HepG2 (cell line): ENCODE results near the gene NDC1. TPM values are rescaled to one million over a fixed set of nuclear protein-coding genes. Genes with fewer than 3 reads are reported as not detected.

Experiments used
- ATAC-seq: fragments of 200-7000 bp; cut with Tn5 transposase; 3 replicates; pipeline ENCODE4 v1.9.1; 2020; ENCODE audit warnings: mild to moderate bottlenecking, moderate library complexity
- BruUV-seq: library from RNA; stranded (reverse); fragments of 400-500 nt; replicated peaks from 2 replicates; lab custom pipeline; 2021; lab: Mats Ljungman, UMichigan
- CTCF ChIA-PET: fragments of 300-600 bp; formaldehyde crosslinking; extraction: SDS; loops from one replicate; lab custom pipeline; 2021; ENCODE audit warnings: low total read pairs, inconsistent platforms, low intra/inter-chr PET ratio; lab: Yijun Ruan, JAX
- POLR2A ChIA-PET: fragments of 350-600 bp; sonication (Branson Sonifier 250); formaldehyde crosslinking; loops from one replicate; lab custom pipeline; 2020; ENCODE audit warnings: antibody characterized with exemption, inconsistent platforms; lab: Yijun Ruan, JAX
- DNase-seq: peaks from one replicate; pipeline ENCODE4 v3.0.0-alpha.2; 2015; ENCODE audit warnings: low spot score
- FAIRE-seq: peaks from 3 replicates; lab custom pipeline; 2011; peaks lifted over from hg19 to GRCh38; lab: Jason Lieb, UNC
- H2AFZ ChIP-seq: one replicate; pipeline ENCODE4 v1.6.1; 2011; ENCODE audit warnings: low read length, inconsistent platforms
- H3K27ac ChIP-seq: fragments of 300-600 bp; 3 replicates; pipeline ENCODE4 v1.8.0; 2011; ENCODE audit warnings: mixed run types, mild to moderate bottlenecking, mixed read lengths, low read length, inconsistent platforms; ENCODE audit not compliant: insufficient read depth; ENCODE audit errors: extremely low read length
- H3K27me3 ChIP-seq, 2 experiments: fragments of 200-600 bp in 1 of 2; 2 replicates in 1 of 2; 3 replicates in 1 of 2; pipeline versions ENCODE4 v1.6.0 to v1.8.0; 2011; ENCODE audit warnings: low read length in 2 of 2, mild to moderate bottlenecking in 2 of 2, moderate library complexity in 2 of 2, inconsistent platforms in 1 of 2; ENCODE audit not compliant: insufficient read depth in 2 of 2, control insufficient read depth in 1 of 2
- H3K36me3 ChIP-seq, 2 experiments: fragments of 200-600 bp in 1 of 2; replicated peaks in 1 of 2; 2 replicates in 1 of 2; 3 replicates in 1 of 2; pipeline versions ENCODE4 v1.5.1 to v1.8.0; 2011; ENCODE audit warnings: low read length in 2 of 2, inconsistent platforms in 1 of 2; ENCODE audit not compliant: insufficient read depth in 2 of 2, control insufficient read depth in 1 of 2
- H3K4me1 ChIP-seq: 2 replicates; pipeline ENCODE4 v1.5.1; 2012; ENCODE audit warnings: low read length, inconsistent platforms; ENCODE audit not compliant: insufficient read depth
- H3K4me2 ChIP-seq: 2 replicates; pipeline ENCODE4 v1.6.0; 2011; ENCODE audit warnings: low read depth, low read length, inconsistent platforms
- H3K4me3 ChIP-seq, 3 experiments: fragments of 200-600 bp in 1 of 3; sonication (generic), shearing (Covaris generic) in 1 of 3; replicated peaks in 1 of 3; 2 replicates each; pipeline ENCODE4 v1.5.1; 2011 to 2016; ENCODE audit warnings: low read length in 3 of 3, inconsistent platforms in 2 of 3, low read depth in 2 of 3, mild to moderate bottlenecking in 2 of 3, control low read depth in 1 of 3, mixed read lengths in 1 of 3; ENCODE audit not compliant: insufficient read depth in 1 of 3
- H3K79me2 ChIP-seq: one replicate; pipeline ENCODE4 v1.6.1; 2011; ENCODE audit warnings: low read length, inconsistent platforms; ENCODE audit not compliant: insufficient read depth
- H3K9ac ChIP-seq: 2 replicates; pipeline ENCODE4 v1.6.0; 2011; ENCODE audit warnings: mild to moderate bottlenecking, low read depth, low read length, inconsistent platforms; ENCODE audit not compliant: insufficient read depth
- H3K9me3 ChIP-seq: 2 replicates; pipeline ENCODE4 v1.5.1; 2012; ENCODE audit warnings: mild to moderate bottlenecking, low read length
- H4K20me1 ChIP-seq: 2 replicates; pipeline ENCODE4 v1.6.0; 2011; ENCODE audit warnings: inconsistent platforms, mild to moderate bottlenecking, low read length, moderate library complexity; ENCODE audit not compliant: insufficient read depth
- CTCF ChIP-seq: sonication (generic); formaldehyde crosslinking; IDR thresholded peaks from 2 replicates; pipeline ENCODE4 v1.5.0; 2020; ENCODE audit warnings: mild to moderate bottlenecking, missing genetic modification reagents, moderate library complexity
- EZH2 ChIP-seq: conservative IDR thresholded peaks from 2 replicates; pipeline ENCODE4 v1.6.1; 2012; ENCODE audit warnings: mild to moderate bottlenecking, low read depth, low read length, moderate library complexity
- HNRNPL ChIP-seq: fragments of 200-400 bp; formaldehyde crosslinking; IDR thresholded peaks from 2 replicates; pipeline ENCODE4 v1.6.1; 2017; ENCODE audit warnings: mild to moderate bottlenecking, low read depth, low read length
- NCOA1 ChIP-seq: sonication (generic); formaldehyde crosslinking; IDR thresholded peaks from 2 replicates; pipeline ENCODE4 v1.9.0; 2021; ENCODE audit warnings: missing genetic modification reagents
- NONO ChIP-seq, 2 experiments: fragments of 450-650 bp in 1 of 2; sonication (generic) in 1 of 2; formaldehyde crosslinking in 1 of 2; IDR thresholded peaks in 1 of 2; conservative IDR thresholded peaks in 1 of 2; 2 replicates each; pipeline versions ENCODE4 v1.6.1 to v1.8.0; 2017 to 2022; ENCODE audit warnings: mild to moderate bottlenecking in 1 of 2, missing genetic modification reagents in 1 of 2, moderate library complexity in 1 of 2
- RAD21 ChIP-seq: fragments of 450-650 bp; formaldehyde crosslinking; IDR thresholded peaks from 2 replicates; pipeline ENCODE4 v1.5.0; 2020; ENCODE audit warnings: mild to moderate bottlenecking
- RBFOX2 ChIP-seq: fragments of 200-400 bp; formaldehyde crosslinking; IDR thresholded peaks from 2 replicates; pipeline ENCODE4 v1.6.1; 2017; ENCODE audit warnings: low read depth, mild to moderate bottlenecking, low read length
- SALL2 ChIP-seq: sonication (generic); formaldehyde crosslinking; IDR thresholded peaks from 2 replicates; pipeline ENCODE4 v1.8.1; 2023; ENCODE audit warnings: mild to moderate bottlenecking, missing genetic modification reagents, inconsistent platforms
- SMC3 ChIP-seq: IDR thresholded peaks from 2 replicates; pipeline ENCODE4 v1.6.1; 2011; ENCODE audit warnings: low read length, improper control_type of control experiment
- STAG1 ChIP-seq: sonication (generic); formaldehyde crosslinking; IDR thresholded peaks from 2 replicates; pipeline ENCODE4 v1.4.0; 2020; ENCODE audit warnings: missing genetic modification reagents
- TBP ChIP-seq: sonication (generic); formaldehyde crosslinking; IDR thresholded peaks from 2 replicates; pipeline ENCODE4 v1.5.0; 2020; ENCODE audit warnings: missing genetic modification reagents
- ZBTB14 ChIP-seq: sonication (generic); formaldehyde crosslinking; IDR thresholded peaks from 2 replicates; pipeline ENCODE4 v1.4.0; 2020; ENCODE audit warnings: missing genetic modification reagents
- WGBS: methylation state at CpG from one replicate; pipeline ENCODE4 v1.1.6; 2017; ENCODE audit warnings: low lambda C conversion rate; 5-methylcytosine and 5-hydroxymethylcytosine counted together
- in situ Hi-C: cut with HindIII; loops from 2 replicates; pipeline ENCODE4 v1.10.0; 2017; ENCODE audit warnings: low pct_unique_long_range_greater_than_20kb; ENCODE audit not compliant: extremely low pct_ligation_motif_present
- intact Hi-C: fragments of 100-400 bp; cut with micrococcal nuclease; formaldehyde crosslinking; loops from one replicate; pipeline ENCODE4 v1.10.0; 2022; ENCODE audit not compliant: unreplicated experiment
- polyA plus RNA-seq, 8 experiments: library from polyadenylated mRNA; depleted of rRNA in 3 of 8; stranded (reverse) in 7 of 8; unstranded in 1 of 8; fragments of >200 nt; fragmentation: Illumina TruSeq in 4 of 8; extraction: Trizol in 4 of 8; gene quantifications; 2 replicates each; pipeline versions ENCODE4 v1.2.1 to v1.2.3, GENCODE V29; 2011 to 2016; ENCODE audit warnings: low read depth in 4 of 8, missing spikeins in 1 of 8, mixed read lengths in 1 of 8; ENCODE audit not compliant: insufficient read depth in 1 of 8
- total RNA-seq, 5 experiments: library from RNA; depleted of rRNA; stranded (reverse); fragments of >200 nt; fragmentation: Illumina TruSeq; extraction: Trizol; gene quantifications; 2 replicates each; pipeline ENCODE4 v1.2.3, GENCODE V29; 2016; ENCODE audit warnings: low read depth in 1 of 5

The NDC1 gene
- total and polyA plus RNA-seq, 2 of the 13 experiments (the other 11 are each of a cell fraction or from before 2014, with no cell fraction given), result 38.1 to 50.9 TPM

- intact Hi-C loops, result loop anchor here (1.0 kb wide), 2 partner anchors 41 to 71 kb away; no protein-coding TSS in a partner anchor
- ChIA-PET CTCF (interaction anchor here (0.8 to 3.2 kb wide), 7 partner anchors 17 to 81 kb away, joined by 3 to 53 read pairs (median 7); partner anchors contain the start of gene LRRC42), POLR2A (interaction anchor here (1.1 kb wide), 1 partner anchor 67 kb away, joined by 5 read pairs; the partner anchor contains the start of genes IFT25 and LRRC42)
- Histone ChIP-seq H3K27me3 (no peaks in the 10 kb centered on the region), H2AFZ (no peak overlapping the region), H3K4me3 (no peak overlapping the region), H3K36me3 (peaks cover 7 to 13% of the 10 kb centered on the region in 2 experiments; a peak in 4 of 5 replicates), H3K4me1 (no peaks in the 10 kb centered on the region), H3K4me2 (no peak overlapping the region), H3K9ac (no peak overlapping the region), H3K27ac (no peak overlapping the region), H3K9me3 (no peaks in the 10 kb centered on the region), H3K79me2 (no peaks in the 10 kb centered on the region), H4K20me1 (no peaks in the 10 kb centered on the region)
- 58% methylated on average over 5 of the region's 5 CpGs for WGBS
- ATAC-seq (no peak), DNase-seq (peak; percentile 57), FAIRE-seq (peak; percentile 59)
- peak; percentile 49; the same call in 1 of the 2 replicates for TF ChIP-seq RAD21 (CRISPR knock-in tag)
- TF ChIP-seq EZH2, result no peak
- no peak for TF ChIP-seq HNRNPL
- TF ChIP-seq RBFOX2, result no peak
- TF ChIP-seq NCOA1 (CRISPR knock-in tag), result no peak
- TF ChIP-seq CTCF (CRISPR knock-in tag), result peak; percentile 67
- no peak for TF ChIP-seq ZBTB14 (CRISPR knock-in tag)
- no peak for TF ChIP-seq TBP (CRISPR knock-in tag)
- TF ChIP-seq STAG1, result peak; percentile 78
- no peak for TF ChIP-seq NONO (IDR thresholded peaks at IDR 0.05)
- TF ChIP-seq NONO (CRISPR knock-in tag; conservative IDR thresholded peaks at IDR 0.05), result no peak
- no peak for TF ChIP-seq SALL2 (CRISPR knock-in tag)
- TF ChIP-seq SMC3, result peak; percentile 83
- in situ Hi-C loops, result no loop called here
- no TSS peak for BruUV-seq
Observed at GRCh38 chr1:53878492-53879105, 40.5 kb upstream of the NDC1 start.
